Sciatic nerve (tissue), 2 donors: Measurements from ENCODE around the gene MATR3. TPM values are rescaled to one million over a fixed set of nuclear protein-coding genes. Genes with fewer than 3 reads are reported as not detected.

ENCODE experiments used
- ATAC-seq: fragments of 200-7000 bp; cut with Tn5 transposase; one replicate; pipeline ENCODE4 v1.9.1; 2020; ENCODE audit warnings: mild to moderate bottlenecking, moderate library complexity
- DNase-seq: peaks from one replicate; pipeline ENCODE4 v3.0.0-alpha.2; 2020; ENCODE audit warnings: low spot score
- intact Hi-C: fragments of 100-400 bp; cut with DNase I; formaldehyde crosslinking; loops from one replicate; pipeline ENCODE4 v1.14.2; 2022
- total RNA-seq: library from RNA; stranded (reverse); fragmentation: NEBNext Ultra II Directional; extraction: Animal tissue kit (Norgen Biotek cat#: 25700); gene quantifications from one replicate; pipeline ENCODE4 v1.2.1, GENCODE V29; 2021
- donor health status: DM: no; HTN: no; CAD: no.
- donor health status: DM: no; HTN: no; CAD: no.

The MATR3 gene
- total RNA-seq, 1 donor from 2014 or later: 208 TPM

- ATAC-seq (no peak), DNase-seq (peak; percentile 35)
- intact Hi-C loops: no loop called here
Measured at GRCh38 chr5:139371482-139372435, 78.2 kb downstream of the MATR3 start.

GRCh38 chr5:139374909-139375308, 81.4 kb downstream of the MATR3 start:
- DNase-seq (no peak), ATAC-seq (no peak)
- intact Hi-C loops: no loop called here

DNA sequence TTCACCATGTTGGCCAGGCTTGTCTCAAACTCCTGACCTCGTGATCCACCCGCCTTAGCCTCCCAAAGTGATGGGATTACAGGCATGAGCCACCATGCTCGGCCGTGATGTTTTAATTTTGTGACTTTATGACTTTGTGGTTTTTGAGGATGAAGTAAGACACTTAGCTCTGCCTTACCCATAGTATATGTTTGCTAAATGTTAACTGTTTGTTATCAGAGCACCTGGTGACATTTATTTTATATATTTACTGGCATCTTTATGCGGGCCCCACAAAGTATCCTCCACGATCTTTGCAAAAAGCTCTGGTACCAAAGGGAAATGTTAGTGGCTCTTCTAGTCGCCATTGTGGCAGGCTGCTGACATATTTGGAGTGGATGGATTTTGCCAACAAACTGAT, 82.8 kb downstream of the MATR3 start:
- intact Hi-C loops: no loop called here
- ATAC-seq: no peak
- DNase-seq: no peak

GRCh38 chr5:139377226-139377625, 83.7 kb downstream of the MATR3 start:
- peak; percentile 28 for DNase-seq
- ATAC-seq: no peak
- intact Hi-C loops: no loop called here

- DNase-seq: peak; percentile 59
- intact Hi-C loops: no loop called here
- no peak for ATAC-seq
Measured at GRCh38 chr5:139378101-139378825, 84.7 kb downstream of the MATR3 start.

GRCh38 chr5:139378941-139379361, 85.4 kb downstream of the MATR3 start:
- ATAC-seq (no peak), DNase-seq (peak; percentile 21)
- intact Hi-C loops: no loop called here

- intact Hi-C loops: no loop called here
- DNase-seq: no peak
Measured at GRCh38 chr5:139379626-139380449, 86.3 kb downstream of the MATR3 start.

More at GRCh38 chr5:139379626-139380449, 86.3 kb downstream of the MATR3 start:
- ATAC-seq: no peak

Other genes starting within 250 kb of the MATR3 start
- 54.7 TPM for gene SIL1, start 95.4 kb upstream of the MATR3 start, total RNA-seq
- gene PAIP2, start 48.1 kb downstream of the MATR3 start, total RNA-seq: 92.2 TPM
- gene SLC23A1, start 89.6 kb downstream of the MATR3 start, total RNA-seq: not detected
- 0.71 TPM for gene MZB1, start 96.2 kb downstream of the MATR3 start, total RNA-seq
- gene PROB1, start 101.4 kb downstream of the MATR3 start, total RNA-seq: 1.6 TPM
- gene SPATA24, start 110.3 kb downstream of the MATR3 start, total RNA-seq: 4.0 TPM
- gene DNAJC18, start 145.8 kb downstream of the MATR3 start, total RNA-seq: 29.6 TPM
- 32.3 TPM for gene ECSCR, start 169.0 kb downstream of the MATR3 start, total RNA-seq
- gene SMIM33, start 177.3 kb downstream of the MATR3 start, total RNA-seq: not detected
- gene STING1, start 189.0 kb downstream of the MATR3 start, total RNA-seq: 94.5 TPM